H9 (cell line): ENCODE results near the gene ARHGAP15. TPM values are rescaled to one million over a fixed set of nuclear protein-coding genes. Genes with fewer than 3 reads are reported as not detected.

Experiments
- DNase-seq: peaks from one replicate; pipeline ENCODE4 v3.0.0-alpha.2; 2017
- H2AFZ ChIP-seq: one replicate; pipeline ENCODE4 v1.6.1; 2013; ENCODE audit warnings: mild to moderate bottlenecking, low read length, control low read depth, moderate library complexity
- H2AK5ac ChIP-seq: 2 replicates; pipeline ENCODE4 v1.6.1; 2013; ENCODE audit warnings: low read length, control low read depth, mixed read lengths; ENCODE audit not compliant: insufficient read length
- H2BK120ac ChIP-seq: one replicate; pipeline ENCODE4 v1.6.1; 2013; ENCODE audit warnings: low read depth, mild to moderate bottlenecking, low read length, control low read depth, inconsistent platforms; ENCODE audit not compliant: poor library complexity, severe bottlenecking
- H2BK12ac ChIP-seq: 2 replicates; pipeline ENCODE4 v1.6.1; 2013; ENCODE audit warnings: low read length, control low read depth, mixed read lengths, low read depth; ENCODE audit not compliant: insufficient read length
- H2BK15ac ChIP-seq: 2 replicates; pipeline ENCODE4 v1.6.1; 2013; ENCODE audit warnings: low read depth, low read length, control low read depth
- H2BK20ac ChIP-seq: one replicate; pipeline ENCODE4 v1.6.1; 2013; ENCODE audit warnings: low read depth, mild to moderate bottlenecking, low read length, control low read depth, inconsistent platforms; ENCODE audit not compliant: poor library complexity, severe bottlenecking
- H2BK5ac ChIP-seq: 2 replicates; pipeline ENCODE4 v1.6.1; 2013; ENCODE audit warnings: low read length, control low read depth, mixed read lengths; ENCODE audit not compliant: insufficient read length
- H3K14ac ChIP-seq: 2 replicates; pipeline ENCODE4 v1.6.1; 2013; ENCODE audit warnings: low read length, control low read depth; ENCODE audit not compliant: insufficient read depth
- H3K18ac ChIP-seq: 2 replicates; pipeline ENCODE4 v1.6.1; 2013; ENCODE audit warnings: low read depth, mild to moderate bottlenecking, mixed read lengths, low read length, control low read depth; ENCODE audit not compliant: insufficient read length
- H3K23ac ChIP-seq: 2 replicates; pipeline ENCODE4 v1.6.1; 2013; ENCODE audit warnings: low read length, control low read depth, mixed read lengths, low read depth; ENCODE audit not compliant: insufficient read length
- H3K23me2 ChIP-seq: 2 replicates; pipeline ENCODE4 v1.6.1; 2013; ENCODE audit warnings: low read depth, mild to moderate bottlenecking, mixed read lengths, low read length, control low read depth; ENCODE audit not compliant: insufficient read length, poor library complexity, severe bottlenecking
- H3K27ac ChIP-seq: 2 replicates; pipeline ENCODE4 v1.5.1; 2013; ENCODE audit warnings: low read length, control low read depth, mixed read lengths, low read depth; ENCODE audit not compliant: insufficient read length
- H3K27me3 ChIP-seq: 2 replicates; pipeline ENCODE4 v1.6.1; 2013; ENCODE audit warnings: low read length, control low read depth, inconsistent platforms; ENCODE audit not compliant: insufficient read depth
- H3K4ac ChIP-seq: 2 replicates; pipeline ENCODE4 v1.6.1; 2013; ENCODE audit warnings: low read depth, mild to moderate bottlenecking, control low read depth, inconsistent platforms, low read length, moderate library complexity
- H3K4me1 ChIP-seq: 2 replicates; pipeline ENCODE4 v1.6.1; 2013; ENCODE audit warnings: low read length, control low read depth, inconsistent platforms; ENCODE audit not compliant: insufficient read depth
- H3K4me2 ChIP-seq: 2 replicates; pipeline ENCODE4 v1.6.1; 2013; ENCODE audit warnings: low read length, control low read depth, mixed read lengths; ENCODE audit not compliant: insufficient read length, insufficient read depth
- H3K56ac ChIP-seq: 2 replicates; pipeline ENCODE4 v1.6.1; 2013; ENCODE audit warnings: low read depth, mild to moderate bottlenecking, mixed read lengths, low read length, control low read depth; ENCODE audit not compliant: insufficient read length
- H3K79me1 ChIP-seq: 2 replicates; pipeline ENCODE4 v1.6.1; 2013; ENCODE audit warnings: low read depth, mild to moderate bottlenecking, moderate library complexity, low read length, control low read depth, inconsistent platforms; ENCODE audit not compliant: insufficient read depth, poor library complexity, severe bottlenecking
- H3K79me2 ChIP-seq: 2 replicates; pipeline ENCODE4 v1.6.1; 2013; ENCODE audit warnings: low read length, control low read depth, inconsistent platforms; ENCODE audit not compliant: insufficient read depth
- H3K9ac ChIP-seq: 2 replicates; pipeline ENCODE4 v1.6.1; 2013; ENCODE audit warnings: low read length, control low read depth, mixed read lengths; ENCODE audit not compliant: insufficient read length; ENCODE audit errors: extremely low read depth
- H3K9me3 ChIP-seq: one replicate; pipeline ENCODE4 v1.6.1; 2013; ENCODE audit warnings: low read depth, low read length, inconsistent platforms; ENCODE audit not compliant: control insufficient read depth
- H3T11ph ChIP-seq: one replicate; pipeline ENCODE4 v1.6.1; 2013; ENCODE audit warnings: mild to moderate bottlenecking, low read length, control low read depth, inconsistent platforms
- H4K20me1 ChIP-seq: one replicate; pipeline ENCODE4 v1.6.1; 2013; ENCODE audit not compliant: control insufficient read depth, insufficient read length, insufficient read depth
- H4K5ac ChIP-seq: 2 replicates; pipeline ENCODE4 v1.6.1; 2013; ENCODE audit warnings: low read depth, mild to moderate bottlenecking, mixed read lengths, low read length, control low read depth; ENCODE audit not compliant: insufficient read length
- H4K8ac ChIP-seq: replicated peaks from 2 replicates; pipeline ENCODE4 v1.6.1; 2013; ENCODE audit warnings: low read length, control low read depth, mixed read lengths, low read depth; ENCODE audit not compliant: insufficient read length
- H4K91ac ChIP-seq: 2 replicates; pipeline ENCODE4 v1.6.1; 2013; ENCODE audit warnings: low read depth, mild to moderate bottlenecking, moderate library complexity, mixed read lengths, low read length, control low read depth; ENCODE audit not compliant: insufficient read length
- H3K27ac Mint-ChIP-seq, 3 experiments: 2 replicates in 2 of 3; 3 replicates in 1 of 3; pipeline ENCODE4 v1.8.0; 2020 to 2021; ENCODE audit warnings: mixed read lengths in 3 of 3, mild to moderate bottlenecking in 1 of 3, moderate library complexity in 1 of 3
- H3K27me3 Mint-ChIP-seq: 2 replicates; pipeline ENCODE4 v1.8.0; 2021; ENCODE audit warnings: low read depth, mild to moderate bottlenecking, moderate library complexity, mixed read lengths
- H3K36me3 Mint-ChIP-seq, 3 experiments: 2 replicates in 2 of 3; 3 replicates in 1 of 3; pipeline ENCODE4 v1.8.0; 2020 to 2021; ENCODE audit warnings: low read depth in 3 of 3, mixed read lengths in 3 of 3; ENCODE audit not compliant: insufficient read depth in 1 of 3
- H3K4me1 Mint-ChIP-seq, 2 experiments: 2 replicates each; pipeline ENCODE4 v1.8.0; 2020; ENCODE audit warnings: mixed read lengths in 2 of 2
- H3K4me3 Mint-ChIP-seq, 2 experiments: 2 replicates in 1 of 2; 3 replicates in 1 of 2; pipeline ENCODE4 v1.8.0; 2020 to 2021; ENCODE audit warnings: mild to moderate bottlenecking in 2 of 2, mixed read lengths in 2 of 2, moderate library complexity in 1 of 2
- H3K9me3 Mint-ChIP-seq, 2 experiments: 2 replicates in 1 of 2; 3 replicates in 1 of 2; pipeline ENCODE4 v1.8.0; 2020; ENCODE audit warnings: mild to moderate bottlenecking in 2 of 2, mixed read lengths in 2 of 2, moderate library complexity in 1 of 2
- CTCF ChIP-seq: fragments of 200-600 bp; sonication (generic); conservative IDR thresholded peaks from 3 replicates; pipeline ENCODE4 v1.8.0; 2021; ENCODE audit warnings: antibody characterized with exemption, mild to moderate bottlenecking
- WGBS: extraction: QIAGEN DNeasy Blood & Tissue Kit; methylation state at CpG from one replicate; pipeline ENCODE4 v1.1.7; 2013; ENCODE audit warnings: missing lambda C conversion rate, low lambda C conversion rate, mixed read lengths; ENCODE audit not compliant: insufficient read length; ENCODE audit errors: extremely low coverage; 5-methylcytosine and 5-hydroxymethylcytosine counted together
- total RNA-seq: library from RNA; stranded (reverse); gene quantifications from 2 replicates; pipeline ENCODE4 v1.2.1, GENCODE V29; 2021

Gene ARHGAP15
- total RNA-seq, 1 experiment from 2014 or later = not detected

GRCh38 chr2:143121957-143122356 lies 7.3 kb upstream of the ARHGAP15 start:
- no peak overlapping the region for H3T11ph ChIP-seq

More at GRCh38 chr2:143121957-143122356, 7.3 kb upstream of the ARHGAP15 start:
- Mint-ChIP-seq H3K36me3 (no peaks in the 10 kb centered on the region), H3K4me3 (no peak overlapping the region), H3K4me1 (no peaks in the 10 kb centered on the region), H3K27ac (no peak overlapping the region), H3K9me3 (no peaks in the 10 kb centered on the region), H3K27me3 (no peaks in the 10 kb centered on the region)
- WGBS = no CpG with 5 or more reads among the region's 2 CpGs
- no peak overlapping the region for H2AK5ac ChIP-seq
- no peaks in the 10 kb centered on the region for H3K9me3 ChIP-seq
- no peak overlapping the region for H2BK5ac ChIP-seq
- H4K8ac ChIP-seq = no peak overlapping the region
- no peaks in the 10 kb centered on the region for H3K79me1 ChIP-seq
- H2BK120ac ChIP-seq = no peak overlapping the region
- H4K91ac ChIP-seq = no peak overlapping the region
- H2AFZ ChIP-seq = no peak overlapping the region
- H3K18ac ChIP-seq = no peak overlapping the region
- TF ChIP-seq CTCF = no peak
- DNase-seq = no peak
- H2BK20ac ChIP-seq = no peak overlapping the region
- no peak overlapping the region for H3K4ac ChIP-seq
- no peak overlapping the region for H4K5ac ChIP-seq
- H3K79me2 ChIP-seq = no peaks in the 10 kb centered on the region
- H2BK15ac ChIP-seq = no peak overlapping the region
- H2BK12ac ChIP-seq = no peak overlapping the region
- H3K23me2 ChIP-seq = no peaks in the 10 kb centered on the region
- H3K27ac ChIP-seq = no peak overlapping the region
- no peaks in the 10 kb centered on the region for H4K20me1 ChIP-seq
- H3K14ac ChIP-seq = no peak overlapping the region
- H3K4me2 ChIP-seq = no peak overlapping the region
- H3K27me3 ChIP-seq = no peaks in the 10 kb centered on the region
- no peak overlapping the region for H3K9ac ChIP-seq
- H3K56ac ChIP-seq = no peak overlapping the region
- no peak overlapping the region for H3K23ac ChIP-seq
- H3K4me1 ChIP-seq = no peaks in the 10 kb centered on the region
